GM12878 (cell line): ENCODE measurements around the gene NEUROD1. TPM values are rescaled to one million over a fixed set of nuclear protein-coding genes. Genes with fewer than 3 reads are reported as not detected.

Source experiments
- ATAC-seq: fragments of 200-7000 bp; cut with Tn5 transposase; 3 replicates; pipeline ENCODE4 v1.9.1; 2020; ENCODE audit warnings: mild to moderate bottlenecking, moderate library complexity
- BruUV-seq: library from RNA; stranded (reverse); fragments of 400-500 nt; replicated peaks from 2 replicates; lab custom pipeline; 2021; lab: Mats Ljungman, UMichigan
- CTCF ChIA-PET: fragments of 300-600 bp; sonication (Branson Sonifier 250); formaldehyde crosslinking; extraction: SDS; loops from one replicate; lab custom pipeline; 2021; ENCODE audit warnings: inconsistent platforms; lab: Yijun Ruan, JAX
- POLR2A ChIA-PET: fragments of 350-600 bp; formaldehyde crosslinking; extraction: SDS; loops from one replicate; lab custom pipeline; 2021; ENCODE audit warnings: inconsistent platforms; lab: Charles Lee
- RAD21 ChIA-PET: fragments of 300-600 bp; sonication (Branson Sonifier 250); formaldehyde crosslinking; loops from one replicate; lab custom pipeline; 2023; ENCODE audit warnings: antibody characterized with exemption; ENCODE audit not compliant: unreplicated experiment; lab: Charles Lee
- SMC1A ChIA-PET: fragments of 300-600 bp; sonication (Branson Sonifier 250); formaldehyde crosslinking; loops from one replicate; lab custom pipeline; 2023; ENCODE audit not compliant: unreplicated experiment, uncharacterized antibody; lab: Charles Lee
- DNase-seq: peaks from one replicate; pipeline ENCODE4 v3.0.0-alpha.2; 2011; ENCODE audit warnings: low read depth, low spot score
- FAIRE-seq: peaks from 3 replicates; lab custom pipeline; 2011; peaks lifted over from hg19 to GRCh38; lab: Jason Lieb, UNC
- H2AFZ ChIP-seq: 2 replicates; pipeline ENCODE4 v1.6.0; 2011; ENCODE audit warnings: low read depth, low read length, control low read depth; ENCODE audit not compliant: control insufficient read depth
- H3K27ac ChIP-seq: 2 replicates; pipeline ENCODE4 v1.5.1; 2011; ENCODE audit warnings: control low read depth; ENCODE audit not compliant: control insufficient read depth, insufficient read depth
- H3K27me3 ChIP-seq, 2 experiments: replicated peaks in 1 of 2; 2 replicates each; pipeline versions ENCODE4 v1.6.0 to v1.6.1; 2011; ENCODE audit warnings: low read length in 1 of 2; ENCODE audit not compliant: control insufficient read depth in 2 of 2, insufficient read depth in 2 of 2
- H3K36me3 ChIP-seq, 2 experiments: 2 replicates each; pipeline ENCODE4 v1.5.1; 2011; ENCODE audit warnings: low read length in 1 of 2; ENCODE audit not compliant: control insufficient read depth in 2 of 2, insufficient read depth in 2 of 2
- H3K4me1 ChIP-seq: 2 replicates; pipeline ENCODE4 v1.6.1; 2011; ENCODE audit warnings: mild to moderate bottlenecking, low read length, moderate library complexity, mixed read lengths; ENCODE audit not compliant: control insufficient read depth, insufficient read depth
- H3K4me2 ChIP-seq: 2 replicates; pipeline ENCODE4 v1.6.0; 2011; ENCODE audit warnings: control low read depth; ENCODE audit not compliant: control insufficient read depth, insufficient read depth
- H3K4me3 ChIP-seq: fragments of 200-600 bp; sonication (generic); 2 replicates; pipeline ENCODE4 v1.5.1; 2016
- H3K79me2 ChIP-seq: 2 replicates; pipeline ENCODE4 v1.6.0; 2011; ENCODE audit warnings: low read length; ENCODE audit not compliant: control insufficient read depth, insufficient read depth
- H3K9ac ChIP-seq: 2 replicates; pipeline ENCODE4 v1.8.0; 2011; ENCODE audit warnings: low read length, control low read depth, mixed read lengths; ENCODE audit not compliant: control insufficient read depth, insufficient read depth
- H3K9me3 ChIP-seq: replicated peaks from 3 replicates; pipeline ENCODE4 v1.5.1; 2011; ENCODE audit warnings: mild to moderate bottlenecking, low read length; ENCODE audit not compliant: control insufficient read depth, insufficient read depth
- H4K20me1 ChIP-seq: 2 replicates; pipeline ENCODE4 v1.6.0; 2011; ENCODE audit not compliant: control insufficient read depth, insufficient read depth
- BMI1 ChIP-seq: fragments of 450-650 bp; IDR thresholded peaks from 2 replicates; pipeline ENCODE4 v1.6.1; 2016; ENCODE audit warnings: mild to moderate bottlenecking, moderate library complexity, borderline replicate concordance
- MTA2 ChIP-seq: fragments of 450-650 bp; IDR thresholded peaks from 2 replicates; pipeline ENCODE4 v1.6.1; 2016; ENCODE audit warnings: low read depth, mild to moderate bottlenecking, moderate library complexity
- NBN ChIP-seq: fragments of 450-650 bp; IDR thresholded peaks from 2 replicates; pipeline ENCODE4 v1.6.1; 2016
- NFXL1 ChIP-seq: fragments of 450-650 bp; IDR thresholded peaks from 2 replicates; pipeline ENCODE4 v1.6.1; 2017; ENCODE audit warnings: antibody characterized with exemption, mild to moderate bottlenecking, borderline replicate concordance
- SIX5 ChIP-seq: IDR thresholded peaks from 2 replicates; pipeline ENCODE4 v1.6.1; 2011; ENCODE audit warnings: mild to moderate bottlenecking, low read depth, low read length, moderate library complexity; ENCODE audit not compliant: severe bottlenecking
- SMARCA5 ChIP-seq: fragments of 450-650 bp; IDR thresholded peaks from 2 replicates; pipeline ENCODE4 v1.6.1; 2017; ENCODE audit warnings: mild to moderate bottlenecking
- SREBF2 ChIP-seq: IDR thresholded peaks from 2 replicates; pipeline ENCODE4 v1.6.1; 2012; ENCODE audit warnings: mild to moderate bottlenecking, low read length
- TCF7 ChIP-seq: IDR thresholded peaks from 2 replicates; pipeline ENCODE4 v1.6.1; 2014; ENCODE audit warnings: antibody characterized with exemption, borderline replicate concordance
- ZNF217 ChIP-seq: fragments of 450-650 bp; IDR thresholded peaks from 2 replicates; pipeline ENCODE4 v1.6.1; 2017; ENCODE audit warnings: antibody characterized with exemption, mild to moderate bottlenecking
- WGBS: methylation state at CpG from one replicate; pipeline ENCODE4 v1.1.6; 2016; ENCODE audit warnings: low lambda C conversion rate; ENCODE audit not compliant: insufficient replicate concordance, insufficient coverage; ENCODE audit errors: missing lambda C conversion rate; 5-methylcytosine and 5-hydroxymethylcytosine counted together
- in situ Hi-C: fragments of 300-500 bp; cut with MboI; formaldehyde crosslinking; loops from 9 replicates; pipeline ENCODE4 v1.14.3; 2018; ENCODE audit warnings: mixed read lengths
- intact Hi-C: fragments of 100-400 bp; cut with micrococcal nuclease; formaldehyde crosslinking; loops from one replicate; pipeline ENCODE4 v1.14.2; 2022; ENCODE audit not compliant: unreplicated experiment
- polyA plus RNA-seq, 11 experiments: library from polyadenylated mRNA; depleted of rRNA in 4 of 11; unstranded in 6 of 11; stranded (reverse) in 5 of 11; fragments of >200 nt; fragmentation: Nextera tagmentation in 4 of 11; fragmentation: Illumina TruSeq in 1 of 11; extraction: Ambion mirVana in 4 of 11; extraction: Trizol in 1 of 11; gene quantifications; 1 replicate in 1 of 11; 2 replicates in 10 of 11; pipeline versions ENCODE4 v1.2.1 to v1.2.3, GENCODE V29; 2011 to 2016; ENCODE audit warnings: inconsistent platforms in 2 of 11, missing spikeins in 2 of 11, low read depth in 1 of 11
- total RNA-seq, 4 experiments: library from RNA; depleted of rRNA in 3 of 4; stranded (reverse); fragments of >200 nt in 3 of 4; fragmentation: Illumina TruSeq in 1 of 4; extraction: Trizol in 1 of 4; gene quantifications; 2 replicates each; pipeline versions ENCODE4 v1.2.1 to v1.2.3, GENCODE V29; 2013 to 2021
- TF ChIP-seq, protein P1 (sequence below): IDR thresholded peaks from 2 replicates; pipeline ENCODE4 v1.6.1; 2012; ENCODE audit warnings: improper control_type of control experiment, low read depth, low read length; ENCODE audit not compliant: insufficient replicate concordance
- TF ChIP-seq, protein P2 (sequence below): fragments of 450-650 bp; IDR thresholded peaks from 2 replicates; pipeline ENCODE4 v1.6.1; 2017; ENCODE audit warnings: low read depth, mild to moderate bottlenecking, moderate library complexity

The NEUROD1 gene
- total and polyA plus RNA-seq, 10 of the 15 experiments (the other 5 are each of a cell fraction or from before 2014, with no cell fraction given) = not detected

DNA sequence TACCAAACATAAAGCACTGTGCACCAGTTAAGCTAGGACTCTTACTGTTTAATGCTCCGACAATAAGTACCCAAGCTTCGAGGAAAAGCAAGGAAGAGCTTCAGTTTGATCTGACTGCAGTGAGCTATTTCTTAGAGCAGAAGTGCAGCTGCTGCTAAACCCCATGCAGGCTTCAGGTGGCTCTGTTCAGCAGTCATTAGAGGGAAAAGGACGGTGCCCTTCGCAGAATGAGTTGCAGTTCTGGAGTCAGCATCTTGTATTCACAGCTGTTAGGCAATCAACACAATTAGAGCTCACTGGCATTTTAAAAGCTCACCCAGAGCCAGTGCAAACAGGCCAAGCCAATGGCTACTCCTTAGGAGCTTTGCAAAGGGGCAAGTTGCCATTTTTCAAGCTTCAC lies 21.9 kb downstream of the NEUROD1 start:
- Histone ChIP-seq H2AFZ (no peak overlapping the region), H3K9me3 (no peaks in the 10 kb centered on the region), H3K27me3 (peaks cover 9 to 12% of the 10 kb centered on the region in 2 experiments; a peak in 3 of 4 replicates), H3K79me2 (no peaks in the 10 kb centered on the region), H3K4me1 (no peaks in the 10 kb centered on the region), H4K20me1 (no peaks in the 10 kb centered on the region), H3K4me3 (no peak overlapping the region), H3K36me3 (no peaks in the 10 kb centered on the region)
- no peak for FAIRE-seq
- ChIA-PET SMC1A (interaction anchor here (0.6 to 2.8 kb wide), 17 partner anchors 9 to 212 kb away, joined by 3 to 11 read pairs (median 4); no protein-coding TSS in a partner anchor), RAD21 (interaction anchor here (0.9 to 1.4 kb wide), 4 partner anchors 57 to 85 kb away, joined by 3 to 6 read pairs (median 3); no protein-coding TSS in a partner anchor), POLR2A (interaction anchor here (1.0 kb wide), 1 partner anchor 74 kb away, joined by 3 read pairs; no protein-coding TSS in a partner anchor)
- in situ Hi-C loops = no loop called here
- BruUV-seq = no TSS peak
- TF ChIP-seq SMARCA5 (no peak), NBN (no peak), MTA2 (no peak), NFXL1 (no peak), TCF7 (no peak), SIX5 (no peak), ZNF217 (no peak), BMI1 (no peak), SREBF2 (no peak)
- TF ChIP-seq, protein P1, sequence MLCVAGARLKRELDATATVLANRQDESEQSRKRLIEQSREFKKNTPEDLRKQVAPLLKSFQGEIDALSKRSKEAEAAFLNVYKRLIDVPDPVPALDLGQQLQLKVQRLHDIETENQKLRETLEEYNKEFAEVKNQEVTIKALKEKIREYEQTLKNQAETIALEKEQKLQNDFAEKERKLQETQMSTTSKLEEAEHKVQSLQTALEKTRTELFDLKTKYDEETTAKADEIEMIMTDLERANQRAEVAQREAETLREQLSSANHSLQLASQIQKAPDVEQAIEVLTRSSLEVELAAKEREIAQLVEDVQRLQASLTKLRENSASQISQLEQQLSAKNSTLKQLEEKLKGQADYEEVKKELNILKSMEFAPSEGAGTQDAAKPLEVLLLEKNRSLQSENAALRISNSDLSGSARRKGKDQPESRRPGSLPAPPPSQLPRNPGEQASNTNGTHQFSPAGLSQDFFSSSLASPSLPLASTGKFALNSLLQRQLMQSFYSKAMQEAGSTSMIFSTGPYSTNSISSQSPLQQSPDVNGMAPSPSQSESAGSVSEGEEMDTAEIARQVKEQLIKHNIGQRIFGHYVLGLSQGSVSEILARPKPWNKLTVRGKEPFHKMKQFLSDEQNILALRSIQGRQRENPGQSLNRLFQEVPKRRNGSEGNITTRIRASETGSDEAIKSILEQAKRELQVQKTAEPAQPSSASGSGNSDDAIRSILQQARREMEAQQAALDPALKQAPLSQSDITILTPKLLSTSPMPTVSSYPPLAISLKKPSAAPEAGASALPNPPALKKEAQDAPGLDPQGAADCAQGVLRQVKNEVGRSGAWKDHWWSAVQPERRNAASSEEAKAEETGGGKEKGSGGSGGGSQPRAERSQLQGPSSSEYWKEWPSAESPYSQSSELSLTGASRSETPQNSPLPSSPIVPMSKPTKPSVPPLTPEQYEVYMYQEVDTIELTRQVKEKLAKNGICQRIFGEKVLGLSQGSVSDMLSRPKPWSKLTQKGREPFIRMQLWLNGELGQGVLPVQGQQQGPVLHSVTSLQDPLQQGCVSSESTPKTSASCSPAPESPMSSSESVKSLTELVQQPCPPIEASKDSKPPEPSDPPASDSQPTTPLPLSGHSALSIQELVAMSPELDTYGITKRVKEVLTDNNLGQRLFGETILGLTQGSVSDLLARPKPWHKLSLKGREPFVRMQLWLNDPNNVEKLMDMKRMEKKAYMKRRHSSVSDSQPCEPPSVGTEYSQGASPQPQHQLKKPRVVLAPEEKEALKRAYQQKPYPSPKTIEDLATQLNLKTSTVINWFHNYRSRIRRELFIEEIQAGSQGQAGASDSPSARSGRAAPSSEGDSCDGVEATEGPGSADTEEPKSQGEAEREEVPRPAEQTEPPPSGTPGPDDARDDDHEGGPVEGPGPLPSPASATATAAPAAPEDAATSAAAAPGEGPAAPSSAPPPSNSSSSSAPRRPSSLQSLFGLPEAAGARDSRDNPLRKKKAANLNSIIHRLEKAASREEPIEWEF = no peak
- TF ChIP-seq, protein P2, sequence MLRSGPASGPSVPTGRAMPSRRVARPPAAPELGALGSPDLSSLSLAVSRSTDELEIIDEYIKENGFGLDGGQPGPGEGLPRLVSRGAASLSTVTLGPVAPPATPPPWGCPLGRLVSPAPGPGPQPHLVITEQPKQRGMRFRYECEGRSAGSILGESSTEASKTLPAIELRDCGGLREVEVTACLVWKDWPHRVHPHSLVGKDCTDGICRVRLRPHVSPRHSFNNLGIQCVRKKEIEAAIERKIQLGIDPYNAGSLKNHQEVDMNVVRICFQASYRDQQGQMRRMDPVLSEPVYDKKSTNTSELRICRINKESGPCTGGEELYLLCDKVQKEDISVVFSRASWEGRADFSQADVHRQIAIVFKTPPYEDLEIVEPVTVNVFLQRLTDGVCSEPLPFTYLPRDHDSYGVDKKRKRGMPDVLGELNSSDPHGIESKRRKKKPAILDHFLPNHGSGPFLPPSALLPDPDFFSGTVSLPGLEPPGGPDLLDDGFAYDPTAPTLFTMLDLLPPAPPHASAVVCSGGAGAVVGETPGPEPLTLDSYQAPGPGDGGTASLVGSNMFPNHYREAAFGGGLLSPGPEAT = no peak
- TF ChIP-seq, all 136 proteins: peak for 0
- Histone ChIP-seq H3K9ac (no peak overlapping the region), H3K27ac (no peak overlapping the region), H3K4me2 (no peak overlapping the region)
- DNase-seq (no peak), ATAC-seq (no peak)
- CTCF ChIA-PET = interaction anchor here (1.0 to 3.1 kb wide), 10 partner anchors 9 to 88 kb away, joined by 3 to 11 read pairs (median 4); no protein-coding TSS in a partner anchor
- intact Hi-C loops = no loop called here
- 82% methylated on average over 4 of the region's 4 CpGs for WGBS
